SK-N-SH treated with all-trans-retinoic acid at 6 μM for 48 hours (cell line): ENCODE data around the gene NEK4.
A peak's percentile ranks its signal among the peaks of the same experiment; 100 is the strongest.

Experiments
- ATAC-seq: fragments of 200-7000 bp; cut with Tn5 transposase; 3 replicates; pipeline ENCODE4 v1.9.1; 2020; ENCODE audit warnings: mild to moderate bottlenecking, moderate library complexity
- ARNTL ChIP-seq: fragments of 450-650 bp; formaldehyde crosslinking; IDR thresholded peaks from 2 replicates; pipeline ENCODE4 v1.5.0; 2020; ENCODE audit warnings: low read depth, mild to moderate bottlenecking, moderate library complexity, borderline replicate concordance
- BACH2 ChIP-seq: fragments of 250-450 bp; sonication (Bioruptor Pico); IDR thresholded peaks from 2 replicates; pipeline ENCODE4 v1.9.0; 2021; ENCODE audit warnings: mild to moderate bottlenecking, borderline replicate concordance
- CREB5 ChIP-seq: fragments of 250-450 bp; sonication (Bioruptor Pico); IDR thresholded peaks from 2 replicates; pipeline ENCODE4 v1.5.1; 2020; ENCODE audit warnings: low read depth, mild to moderate bottlenecking, moderate library complexity
- ESRRG ChIP-seq: fragments of 250-450 bp; sonication (Bioruptor Pico); IDR thresholded peaks from 2 replicates; pipeline ENCODE4 v1.6.1; 2021; ENCODE audit warnings: mild to moderate bottlenecking
- GLIS3 ChIP-seq: fragments of 250-450 bp; sonication (Bioruptor Pico); IDR thresholded peaks from 2 replicates; pipeline ENCODE4 v1.5.0; 2020; ENCODE audit warnings: mild to moderate bottlenecking, moderate library complexity
- ISL1 ChIP-seq: fragments of 250-450 bp; sonication (Bioruptor Pico); IDR thresholded peaks from 2 replicates; pipeline ENCODE4 v2.1.2; 2022; ENCODE audit warnings: mild to moderate bottlenecking, moderate library complexity
- OSR1 ChIP-seq: fragments of 250-450 bp; sonication (Bioruptor Pico); IDR thresholded peaks from 2 replicates; pipeline ENCODE4 v1.8.0; 2022; ENCODE audit warnings: moderate library complexity, mild to moderate bottlenecking, inconsistent platforms
- PATZ1 ChIP-seq: fragments of 250-450 bp; sonication (Bioruptor Pico); IDR thresholded peaks from 2 replicates; pipeline ENCODE4 v1.8.0; 2020; ENCODE audit warnings: mild to moderate bottlenecking, moderate library complexity, borderline replicate concordance
- POU6F1 ChIP-seq: fragments of 250-450 bp; sonication (Bioruptor Pico); IDR thresholded peaks from 2 replicates; pipeline ENCODE4 v1.8.0; 2021; ENCODE audit warnings: low read depth, mild to moderate bottlenecking, moderate library complexity, borderline replicate concordance
- RARB ChIP-seq: fragments of 250-450 bp; sonication (Bioruptor Pico); IDR thresholded peaks from 2 replicates; pipeline ENCODE4 v1.8.0; 2021; ENCODE audit warnings: mild to moderate bottlenecking, moderate library complexity
- SNAI2 ChIP-seq: fragments of 250-450 bp; sonication (Bioruptor Pico); IDR thresholded peaks from 2 replicates; pipeline ENCODE4 v1.5.0; 2020; ENCODE audit warnings: mild to moderate bottlenecking, moderate library complexity
- TCF4 ChIP-seq: fragments of 250-450 bp; sonication (Bioruptor Pico); IDR thresholded peaks from 2 replicates; pipeline ENCODE4 v1.8.0; 2021; ENCODE audit warnings: mild to moderate bottlenecking, moderate library complexity, borderline replicate concordance
- TOX ChIP-seq: fragments of 250-450 bp; sonication (Bioruptor Pico); IDR thresholded peaks from 2 replicates; pipeline ENCODE4 v1.8.0; 2021; ENCODE audit warnings: mild to moderate bottlenecking, moderate library complexity, borderline replicate concordance
- TSHZ2 ChIP-seq: fragments of 250-450 bp; sonication (Bioruptor Pico); IDR thresholded peaks from 2 replicates; pipeline ENCODE4 v1.5.0; 2020; ENCODE audit warnings: mild to moderate bottlenecking, moderate library complexity
- ZC3H10 ChIP-seq: fragments of 250-450 bp; sonication (Bioruptor Pico); IDR thresholded peaks from 2 replicates; pipeline ENCODE4 v1.5.1; 2021; ENCODE audit warnings: mild to moderate bottlenecking, moderate library complexity
- ZFP3 ChIP-seq: fragments of 250-450 bp; sonication (Bioruptor Pico); IDR thresholded peaks from 2 replicates; pipeline ENCODE4 v1.5.0; 2020; ENCODE audit warnings: mild to moderate bottlenecking, moderate library complexity
- ZFP30 ChIP-seq: fragments of 450-650 bp; formaldehyde crosslinking; IDR thresholded peaks from 2 replicates; pipeline ENCODE4 v1.5.0; 2022; ENCODE audit warnings: mild to moderate bottlenecking, moderate library complexity
- ZNF565 ChIP-seq: fragments of 450-650 bp; formaldehyde crosslinking; conservative IDR thresholded peaks from 2 replicates; pipeline ENCODE4 v1.5.0; 2020; ENCODE audit warnings: low read depth, mild to moderate bottlenecking, moderate library complexity
- ZNF70 ChIP-seq: fragments of 450-650 bp; formaldehyde crosslinking; IDR thresholded peaks from 2 replicates; pipeline ENCODE4 v1.5.0; 2020; ENCODE audit warnings: mild to moderate bottlenecking, moderate library complexity
- ZNF8 ChIP-seq: fragments of 450-650 bp; formaldehyde crosslinking; IDR thresholded peaks from 2 replicates; pipeline ENCODE4 v1.5.0; 2020; ENCODE audit warnings: mild to moderate bottlenecking, moderate library complexity

NEK4 gene

GRCh38 chr3:52801839-52802238 lies 31.1 kb upstream of the NEK4 start:
- no peak for TF ChIP-seq ESRRG (CRISPR knock-in tag)
- TF ChIP-seq ZC3H10 (CRISPR knock-in tag): no peak
- no peak for TF ChIP-seq CREB5 (CRISPR knock-in tag)
- TF ChIP-seq ARNTL (CRISPR knock-in tag): no peak
- TF ChIP-seq ZNF70 (CRISPR knock-in tag): no peak
- no peak for TF ChIP-seq GLIS3 (CRISPR knock-in tag)
- no peak for TF ChIP-seq TCF4
- TF ChIP-seq ISL1 (CRISPR knock-in tag): no peak
- TF ChIP-seq BACH2 (CRISPR knock-in tag): no peak
- no peak for TF ChIP-seq TSHZ2
- no peak for TF ChIP-seq ZNF565 (CRISPR knock-in tag)
- TF ChIP-seq, all 23 proteins: peak for 0
- ATAC-seq: peak; percentile 53

GRCh38 chr3:52800079-52800478 lies 29.3 kb upstream of the NEK4 start:
- TF ChIP-seq ESRRG (CRISPR knock-in tag): no peak
- TF ChIP-seq GLIS3 (CRISPR knock-in tag): no peak
- TF ChIP-seq TSHZ2: no peak
- TF ChIP-seq SNAI2 (CRISPR knock-in tag): no peak
- no peak for TF ChIP-seq ZNF565 (CRISPR knock-in tag)
- no peak for TF ChIP-seq CREB5 (CRISPR knock-in tag)
- TF ChIP-seq PATZ1 (CRISPR knock-in tag): no peak
- TF ChIP-seq ZNF70 (CRISPR knock-in tag): no peak
- TF ChIP-seq ISL1 (CRISPR knock-in tag): no peak
- no peak for TF ChIP-seq ZFP30
- no peak for TF ChIP-seq POU6F1 (CRISPR knock-in tag)
- TF ChIP-seq TCF4: no peak
- no peak for TF ChIP-seq ZNF8 (CRISPR knock-in tag)
- TF ChIP-seq OSR1 (CRISPR knock-in tag): no peak
- no peak for ATAC-seq

GRCh38 chr3:52798978-52799476 lies 28.3 kb upstream of the NEK4 start:
- ATAC-seq: peak; percentile 57; the same call in 2 of the 3 replicates
- TF ChIP-seq ZNF565 (CRISPR knock-in tag): no peak
- no peak for TF ChIP-seq ZC3H10 (CRISPR knock-in tag)
- TF ChIP-seq RARB (CRISPR knock-in tag): no peak
- TF ChIP-seq PATZ1 (CRISPR knock-in tag): no peak
- no peak for TF ChIP-seq CREB5 (CRISPR knock-in tag)
- no peak for TF ChIP-seq ZFP30
- TF ChIP-seq ZFP3 (CRISPR knock-in tag): no peak
- TF ChIP-seq TOX (CRISPR knock-in tag): no peak
- TF ChIP-seq ZNF70 (CRISPR knock-in tag): no peak
- TF ChIP-seq ARNTL (CRISPR knock-in tag): no peak
- TF ChIP-seq ZNF8 (CRISPR knock-in tag): no peak
- TF ChIP-seq ISL1 (CRISPR knock-in tag): no peak
- TF ChIP-seq SNAI2 (CRISPR knock-in tag): no peak
